Activated naive CD8-positive, alpha-beta T cell treated with anti-CD3 and anti-CD28 coated beads, Interleukin-2, amount 10 ng/mL, durations not matched to agents 7 days and 5 days (primary cell): ENCODE measurements around the gene SMPD2. TPM values are rescaled to one million over a fixed set of nuclear protein-coding genes. Genes with fewer than 3 reads are reported as not detected.

ENCODE experiments used
- ATAC-seq: fragments of 150-1000 bp; cut with Tn5 transposase; one replicate; pipeline ENCODE4 v1.10.0; 2021; ENCODE audit warnings: low read depth, moderate library complexity
- POLR2A ChIA-PET: fragments of 350-600 bp; sonication (Branson Sonifier 250); formaldehyde crosslinking; loops from one replicate; lab custom pipeline; 2021; ENCODE audit warnings: antibody characterized with exemption; lab: Charles Lee
- DNase-seq: peaks from one replicate; pipeline ENCODE4 v3.0.0; 2021
- H3K27ac Mint-ChIP-seq: one replicate; pipeline ENCODE4 v1.8.0; 2022; ENCODE audit warnings: mild to moderate bottlenecking, mixed read lengths
- H3K27me3 Mint-ChIP-seq: one replicate; pipeline ENCODE4 v1.8.0; 2022; ENCODE audit warnings: mild to moderate bottlenecking, moderate library complexity, mixed read lengths
- H3K36me3 Mint-ChIP-seq: one replicate; pipeline ENCODE4 v1.8.0; 2021; ENCODE audit warnings: mild to moderate bottlenecking, mixed read lengths
- H3K4me1 Mint-ChIP-seq: one replicate; pipeline ENCODE4 v1.8.0; 2021; ENCODE audit warnings: mixed read lengths
- H3K4me3 Mint-ChIP-seq: one replicate; pipeline ENCODE4 v1.8.0; 2022; ENCODE audit warnings: mild to moderate bottlenecking, moderate library complexity, mixed read lengths
- H3K9me3 Mint-ChIP-seq: one replicate; pipeline ENCODE4 v1.8.0; 2021; ENCODE audit warnings: mixed read lengths
- total RNA-seq, 2 experiments: library from RNA; stranded (reverse); gene quantifications; one replicate each; pipeline ENCODE4 v1.2.3, GENCODE V29; 2021

Gene SMPD2
- total RNA-seq, 2 experiments from 2014 or later = 15.6 to 16.6 TPM

GRCh38 chr6:109483735-109484057 lies 43.2 kb downstream of the SMPD2 start:
- DNase-seq = no peak
- Mint-ChIP-seq H3K27ac (peak overlapping the region; percentile 58), H3K9me3 (peaks cover 3% of the 10 kb centered on the region), H3K4me1 (peaks cover 34% of the 10 kb centered on the region), H3K4me3 (peak overlapping the region; percentile 73), H3K36me3 (peaks cover 24% of the 10 kb centered on the region), H3K27me3 (peaks cover 8% of the 10 kb centered on the region)
- ATAC-seq = peak; percentile 1
- POLR2A ChIA-PET = interaction anchor here (1.2 to 6.4 kb wide), 4 partner anchors 27 to 102 kb away, joined by 3 to 92 read pairs (median 12); partner anchors contain the start of genes CD164, MICAL1, PPIL6 and SMPD2

GRCh38 chr6:109484122-109484521 lies 43.6 kb downstream of the SMPD2 start:
- DNase-seq (no peak), ATAC-seq (no peak)
- Mint-ChIP-seq H3K27me3 (peaks cover 8% of the 10 kb centered on the region), H3K27ac (no peak overlapping the region), H3K4me1 (peaks cover 30% of the 10 kb centered on the region), H3K4me3 (peak overlapping the region; percentile 73), H3K9me3 (peaks cover 3% of the 10 kb centered on the region), H3K36me3 (peaks cover 19% of the 10 kb centered on the region)
- POLR2A ChIA-PET = interaction anchor here (2.8 to 6.4 kb wide), 2 partner anchors 27 to 43 kb away, joined by 12 to 92 read pairs; partner anchors contain the start of genes MICAL1, PPIL6 and SMPD2

GRCh38 chr6:109485266-109485935 lies 44.9 kb downstream of the SMPD2 start:
- Mint-ChIP-seq H3K27me3 (peaks cover 8% of the 10 kb centered on the region), H3K4me3 (no peak overlapping the region), H3K27ac (no peak overlapping the region), H3K4me1 (peaks cover 26% of the 10 kb centered on the region), H3K9me3 (peaks cover 3% of the 10 kb centered on the region), H3K36me3 (peaks cover 10% of the 10 kb centered on the region)
- ATAC-seq (no peak), DNase-seq (no peak)
- POLR2A ChIA-PET = interaction anchor here (1.0 kb wide), 1 partner anchor 45 kb away, joined by 4 read pairs; the partner anchor contains the start of genes PPIL6 and SMPD2

GRCh38 chr6:109486068-109486467 lies 45.5 kb downstream of the SMPD2 start:
- H3K4me1 Mint-ChIP-seq = peaks cover 25% of the 10 kb centered on the region
- H3K9me3 Mint-ChIP-seq = peaks cover 3% of the 10 kb centered on the region
- no peak overlapping the region for H3K27ac Mint-ChIP-seq
- ATAC-seq = no peak
- no peak overlapping the region for H3K4me3 Mint-ChIP-seq
- POLR2A ChIA-PET = no interaction called here
- H3K27me3 Mint-ChIP-seq = peaks cover 8% of the 10 kb centered on the region
- H3K36me3 Mint-ChIP-seq = peaks cover 7% of the 10 kb centered on the region
- DNase-seq = no peak

- H3K4me1 Mint-ChIP-seq = peaks cover 23% of the 10 kb centered on the region
- no peak for DNase-seq
- POLR2A ChIA-PET = interaction anchor here (0.7 kb wide), 1 partner anchor 204 kb away, joined by 6 read pairs; no protein-coding TSS in a partner anchor
- H3K36me3 Mint-ChIP-seq = no peaks in the 10 kb centered on the region
- no peak overlapping the region for H3K27ac Mint-ChIP-seq
- no peak for ATAC-seq
- peaks cover 8% of the 10 kb centered on the region for H3K27me3 Mint-ChIP-seq
- no peak overlapping the region for H3K4me3 Mint-ChIP-seq
- H3K9me3 Mint-ChIP-seq = peaks cover 3% of the 10 kb centered on the region
Measured at GRCh38 chr6:109488001-109488400, 47.5 kb downstream of the SMPD2 start.

GRCh38 chr6:109490713-109491112 lies 50.2 kb downstream of the SMPD2 start:
- Mint-ChIP-seq H3K36me3 (no peaks in the 10 kb centered on the region), H3K9me3 (peaks cover 3% of the 10 kb centered on the region), H3K27ac (peak overlapping the region; percentile 92), H3K4me3 (peak overlapping the region; percentile 63), H3K27me3 (peaks cover 12% of the 10 kb centered on the region), H3K4me1 (peaks cover 23% of the 10 kb centered on the region)
- ATAC-seq (no peak), DNase-seq (no peak)
- POLR2A ChIA-PET = interaction anchor here (0.7 to 2.3 kb wide), 12 partner anchors 8 to 180 kb away, joined by 3 to 24 read pairs (median 6); partner anchors contain the start of genes CD164, MICAL1, PPIL6 and SMPD2

GRCh38 chr6:109491207-109491938 lies 50.8 kb downstream of the SMPD2 start:
- Mint-ChIP-seq H3K4me3 (peak overlapping the region; percentile 63), H3K4me1 (peaks cover 26% of the 10 kb centered on the region), H3K9me3 (peaks cover 3% of the 10 kb centered on the region), H3K27ac (peak overlapping the region; percentile 92), H3K27me3 (peaks cover 10% of the 10 kb centered on the region), H3K36me3 (no peaks in the 10 kb centered on the region)
- DNase-seq = peak; percentile 38
- POLR2A ChIA-PET = interaction anchor here (0.6 to 2.3 kb wide), 18 partner anchors 9 to 1245 kb away, joined by 3 to 24 read pairs (median 4); partner anchors contain the start of genes CD164, MICAL1, PPIL6 and SMPD2
- ATAC-seq = peak; percentile 100

Other genes starting within 250 kb of the SMPD2 start
- 100 to 1,000 TPM; 250 to 252 TPM for gene CD164, start 58.3 kb upstream of the SMPD2 start, total RNA-seq
- under 1 TPM; 0.17 to 0.53 TPM for gene PPIL6, start 96 bp upstream of the SMPD2 start, total RNA-seq
- 10 to 100 TPM; 80.4 to 81.5 TPM for gene MICAL1, start 15.0 kb downstream of the SMPD2 start, total RNA-seq
- gene ZBTB24, start 42.5 kb downstream of the SMPD2 start, total RNA-seq = 10 to 100 TPM; 19.7 to 20.0 TPM